Hepatocyte (in vitro differentiated cells): ENCODE data around the gene NENF.
A peak's percentile ranks its signal among the peaks of the same experiment; 100 is the strongest.

Experiments
- CTCF ChIP-seq: fragments of 200-600 bp; sonication (generic); IDR thresholded peaks from 2 replicates; pipeline ENCODE4 v1.5.1; 2016; ENCODE audit warnings: antibody characterized with exemption, mild to moderate bottlenecking; ENCODE audit not compliant: poor library complexity
- EZH2 ChIP-seq: fragments of 200-600 bp; sonication (generic); IDR thresholded peaks from 2 replicates; pipeline ENCODE4 v1.6.1; 2016; ENCODE audit warnings: antibody characterized with exemption, mild to moderate bottlenecking, borderline replicate concordance

DNA sequence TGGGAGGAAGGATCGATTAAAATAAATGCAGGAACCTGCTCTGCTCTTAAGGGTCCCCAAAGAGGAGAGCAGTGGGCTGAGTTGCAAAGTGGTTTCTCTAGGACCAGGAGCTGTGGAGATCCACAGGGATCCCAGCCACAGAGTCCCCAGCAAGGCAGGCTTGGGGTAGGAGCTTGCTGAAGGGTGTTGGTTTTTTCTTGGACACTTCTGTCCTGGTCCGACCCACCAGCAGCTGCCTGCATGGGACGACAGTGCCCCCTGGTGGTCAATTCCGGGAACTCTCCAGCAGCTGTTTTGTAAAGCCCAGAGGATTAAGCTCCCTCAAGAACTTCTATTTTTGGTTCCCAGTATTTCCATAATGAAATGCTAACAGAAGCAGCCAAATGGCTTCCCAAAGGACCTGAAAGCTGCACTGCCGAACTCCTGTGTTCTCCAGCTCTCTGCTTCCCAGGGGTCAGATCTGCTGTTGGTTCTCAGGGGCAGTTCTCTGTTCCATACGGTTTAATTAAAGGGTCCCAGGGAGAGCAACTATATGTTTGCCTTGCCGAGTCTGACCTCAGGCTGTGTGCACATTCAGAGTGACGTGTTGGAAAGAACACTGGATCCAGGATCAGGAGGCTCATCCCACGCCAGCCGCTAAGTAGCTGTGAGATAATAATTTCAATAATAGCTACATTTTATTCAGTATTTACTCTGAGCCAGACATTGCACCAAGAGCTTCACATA lies 23.2 kb downstream of the NENF start:
- TF ChIP-seq CTCF = peak; percentile 94
- no peak for TF ChIP-seq EZH2
